Esophagus muscularis mucosa (tissue), 4 donors: ENCODE results near the gene GJA8.
"Not testable (repeated sequence)": the region's sequence is repeated elsewhere in the genome, so short reads cannot be mapped to it uniquely, and the experiment has no call there.

ENCODE experiments used
- EP300 ChIP-seq: sonication (generic); formaldehyde crosslinking; IDR thresholded peaks from one replicate; pipeline ENCODE4 v1.6.1; 2017; ENCODE audit warnings: antibody characterized with exemption
- POLR2A ChIP-seq: fragments of 450-650 bp; IDR thresholded peaks from one replicate; pipeline ENCODE4 v1.6.1; 2017; ENCODE audit warnings: antibody characterized with exemption, moderate library complexity, mild to moderate bottlenecking, low read depth
- POLR2AphosphoS5 ChIP-seq, 2 donors: sonication (generic); formaldehyde crosslinking; IDR thresholded peaks; one replicate each; pipeline ENCODE4 v1.6.1; 2017; ENCODE audit warnings: antibody characterized with exemption in 2 of 2
- TF ChIP-seq, protein P1 (sequence below), 3 experiments: fragments of 200-600 bp in 2 of 3; fragments of 450-650 bp in 1 of 3; sonication (generic) in 2 of 3; IDR thresholded peaks; one replicate each; pipeline ENCODE4 v1.5.1; 2017 to 2019; ENCODE audit warnings: antibody characterized with exemption in 3 of 3, mild to moderate bottlenecking in 2 of 3, moderate library complexity in 1 of 3

GRCh38 chr1:147935296-147935695 is 32.7 kb downstream of the GJA8 start:
- TF ChIP-seq, protein P1, sequence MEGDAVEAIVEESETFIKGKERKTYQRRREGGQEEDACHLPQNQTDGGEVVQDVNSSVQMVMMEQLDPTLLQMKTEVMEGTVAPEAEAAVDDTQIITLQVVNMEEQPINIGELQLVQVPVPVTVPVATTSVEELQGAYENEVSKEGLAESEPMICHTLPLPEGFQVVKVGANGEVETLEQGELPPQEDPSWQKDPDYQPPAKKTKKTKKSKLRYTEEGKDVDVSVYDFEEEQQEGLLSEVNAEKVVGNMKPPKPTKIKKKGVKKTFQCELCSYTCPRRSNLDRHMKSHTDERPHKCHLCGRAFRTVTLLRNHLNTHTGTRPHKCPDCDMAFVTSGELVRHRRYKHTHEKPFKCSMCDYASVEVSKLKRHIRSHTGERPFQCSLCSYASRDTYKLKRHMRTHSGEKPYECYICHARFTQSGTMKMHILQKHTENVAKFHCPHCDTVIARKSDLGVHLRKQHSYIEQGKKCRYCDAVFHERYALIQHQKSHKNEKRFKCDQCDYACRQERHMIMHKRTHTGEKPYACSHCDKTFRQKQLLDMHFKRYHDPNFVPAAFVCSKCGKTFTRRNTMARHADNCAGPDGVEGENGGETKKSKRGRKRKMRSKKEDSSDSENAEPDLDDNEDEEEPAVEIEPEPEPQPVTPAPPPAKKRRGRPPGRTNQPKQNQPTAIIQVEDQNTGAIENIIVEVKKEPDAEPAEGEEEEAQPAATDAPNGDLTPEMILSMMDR (IDR thresholded peaks at IDR 0.05), result not testable (repeated sequence)
- not testable (repeated sequence) for TF ChIP-seq POLR2A; POLR2AphosphoS5 (IDR thresholded peaks at IDR 0.05); EP300
